K562 (cell line): ENCODE data around the gene TLCD1. TPM values are rescaled to one million over a fixed set of nuclear protein-coding genes. Genes with fewer than 3 reads are reported as not detected.

Source experiments
- CSDE1 ChIP-seq, 2 experiments: fragments of 450-650 bp; IDR thresholded peaks; 2 replicates each; pipeline ENCODE4 v1.6.1; 2016; ENCODE audit warnings: mild to moderate bottlenecking in 1 of 2
- FOXK1 ChIP-seq: sonication (generic); formaldehyde crosslinking; IDR thresholded peaks from 2 replicates; pipeline ENCODE4 v1.8.0; 2022; ENCODE audit warnings: missing genetic modification reagents, mild to moderate bottlenecking, borderline replicate concordance
- KDM4B ChIP-seq, 2 experiments: fragments of 450-650 bp in 1 of 2; sonication (generic) in 1 of 2; IDR thresholded peaks; 2 replicates each; pipeline ENCODE4 v1.6.1; 2016 to 2017; ENCODE audit warnings: borderline replicate concordance in 2 of 2, antibody characterized with exemption in 1 of 2, low read depth in 1 of 2, mild to moderate bottlenecking in 1 of 2
- MYNN ChIP-seq, 2 experiments: sonication (generic); formaldehyde crosslinking in 1 of 2; IDR thresholded peaks; 2 replicates each; pipeline versions ENCODE4 v1.5.0 to v1.6.1; 2016 to 2020; ENCODE audit warnings: antibody characterized with exemption in 1 of 2, missing genetic modification reagents in 1 of 2
- PML ChIP-seq: IDR thresholded peaks from 2 replicates; pipeline ENCODE4 v1.6.1; 2012; ENCODE audit warnings: low read length, inconsistent platforms
- RFX5 ChIP-seq: IDR thresholded peaks from 2 replicates; pipeline ENCODE4 v1.6.1; 2011; ENCODE audit warnings: low read depth, mild to moderate bottlenecking, improper control_type of control experiment, low read length
- TAF15 ChIP-seq: fragments of 200-400 bp; formaldehyde crosslinking; IDR thresholded peaks from 2 replicates; pipeline ENCODE4 v1.6.1; 2017; ENCODE audit warnings: mild to moderate bottlenecking, low read depth, low read length, moderate library complexity
- TAF9B ChIP-seq: fragments of 450-650 bp; IDR thresholded peaks from 2 replicates; pipeline ENCODE4 v1.6.1; 2018; ENCODE audit warnings: mild to moderate bottlenecking; ENCODE audit not compliant: partially characterized antibody
- TEAD4 ChIP-seq, 2 experiments: sonication (generic) in 1 of 2; formaldehyde crosslinking in 1 of 2; IDR thresholded peaks; 2 replicates each; pipeline versions ENCODE4 v1.6.1 to v1.8.0; 2012 to 2022; ENCODE audit warnings: borderline replicate concordance in 1 of 2, inconsistent platforms in 1 of 2, low read length in 1 of 2, mild to moderate bottlenecking in 1 of 2, missing genetic modification reagents in 1 of 2
- ZNF444 ChIP-seq: fragments of 250-450 bp; sonication (Bioruptor Pico); IDR thresholded peaks from 2 replicates; pipeline ENCODE4 v1.4.0; 2020; ENCODE audit warnings: mild to moderate bottlenecking, moderate library complexity
- ZNF589 ChIP-seq: fragments of 200-800 bp; sonication (Bioruptor generic); IDR thresholded peaks from 2 replicates; pipeline ENCODE4 v1.6.1; 2016; ENCODE audit warnings: low read depth, missing genetic modification characterization, missing compliant biosample characterization
- ZNF699 ChIP-seq: fragments of 250-450 bp; sonication (Bioruptor Pico); IDR thresholded peaks from 2 replicates; pipeline ENCODE4 v1.8.0; 2021; ENCODE audit warnings: mild to moderate bottlenecking, moderate library complexity; ENCODE audit not compliant: insufficient replicate concordance
- ZZZ3 ChIP-seq: fragments of 450-650 bp; IDR thresholded peaks from 2 replicates; pipeline ENCODE4 v1.6.1; 2016; ENCODE audit warnings: antibody characterized with exemption, mild to moderate bottlenecking, moderate library complexity
- polyA plus RNA-seq, 8 experiments: library from polyadenylated mRNA; depleted of rRNA in 4 of 8; stranded (reverse) in 5 of 8; unstranded in 3 of 8; fragments of >200 nt; fragmentation: Nextera tagmentation in 2 of 8; fragmentation: Illumina TruSeq in 1 of 8; extraction: Ambion mirVana in 2 of 8; extraction: Trizol in 1 of 8; gene quantifications; 2 replicates each; pipeline versions ENCODE4 v1.2.1 to v1.2.3, GENCODE V29; 2011 to 2014; ENCODE audit warnings: inconsistent platforms in 1 of 8, missing spikeins in 1 of 8
- total RNA-seq, 7 experiments: library from RNA; depleted of rRNA in 6 of 7; stranded (reverse); fragments of >200 nt in 6 of 7; fragmentation: Illumina TruSeq in 2 of 7; extraction: Trizol in 2 of 7; gene quantifications; 2 replicates each; pipeline versions ENCODE4 v1.2.1 to v1.2.3, GENCODE V29; 2011 to 2021; ENCODE audit warnings: low replicate concordance in 1 of 7
- TF ChIP-seq, protein P1 (sequence below): fragments of 450-650 bp; IDR thresholded peaks from 2 replicates; pipeline ENCODE4 v1.6.1; 2018; ENCODE audit not compliant: partially characterized antibody
- TF ChIP-seq, protein P2 (sequence below): fragments of 250-450 bp; sonication (Bioruptor Pico); IDR thresholded peaks from 2 replicates; pipeline ENCODE4 v1.8.0; 2022; ENCODE audit warnings: moderate library complexity, mild to moderate bottlenecking, inconsistent platforms
- TF ChIP-seq, protein P3 (sequence below), 2 experiments: fragments of 450-650 bp in 1 of 2; sonication (generic) in 1 of 2; formaldehyde crosslinking; conservative IDR thresholded peaks; 2 replicates each; pipeline versions ENCODE4 v1.4.0 to v1.8.1; 2020 to 2022; ENCODE audit warnings: mild to moderate bottlenecking in 1 of 2, missing genetic modification reagents in 1 of 2
- TF ChIP-seq, protein P4 (sequence below): fragments of 250-450 bp; sonication (Bioruptor Pico); IDR thresholded peaks from 2 replicates; pipeline ENCODE4 v1.5.0; 2020; ENCODE audit warnings: mild to moderate bottlenecking, borderline replicate concordance

TLCD1 gene
- total and polyA plus RNA-seq, 9 of the 15 experiments (the other 6 are each of a cell fraction or from before 2014, with no cell fraction given): 6.8 to 37.7 (median 21.7) TPM

DNA sequence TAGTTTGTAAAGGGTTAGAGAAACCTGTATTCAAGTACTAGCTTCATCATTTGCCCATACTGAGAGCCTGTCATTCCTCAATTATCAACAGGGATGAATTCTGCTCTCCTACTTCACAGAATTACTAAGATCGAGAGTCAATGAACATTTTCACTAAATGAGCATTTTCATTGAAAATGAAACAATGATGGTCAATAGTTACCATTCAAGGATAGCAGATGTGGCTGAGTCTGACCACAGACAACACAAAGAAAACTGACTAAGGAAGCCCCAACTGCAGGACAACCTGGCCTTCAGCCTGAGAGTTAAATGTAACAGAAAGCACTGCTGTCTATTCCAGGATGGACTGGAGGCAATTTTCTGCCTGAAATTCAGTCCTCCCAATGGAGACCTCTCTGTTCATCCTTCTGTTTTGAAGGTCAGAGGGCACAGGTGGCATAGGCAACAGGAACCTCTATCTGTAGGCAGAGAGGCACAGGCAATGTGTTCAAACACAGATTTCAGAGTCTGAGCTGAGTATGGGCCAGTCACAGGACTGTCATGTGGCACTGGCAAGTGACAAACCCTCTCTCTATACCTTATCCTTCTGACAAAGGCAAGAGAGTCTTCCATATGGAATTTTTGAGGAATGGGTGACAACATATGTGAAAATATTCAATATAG, 37.2 kb upstream of the TLCD1 start (continued):
- TF ChIP-seq, protein P1, sequence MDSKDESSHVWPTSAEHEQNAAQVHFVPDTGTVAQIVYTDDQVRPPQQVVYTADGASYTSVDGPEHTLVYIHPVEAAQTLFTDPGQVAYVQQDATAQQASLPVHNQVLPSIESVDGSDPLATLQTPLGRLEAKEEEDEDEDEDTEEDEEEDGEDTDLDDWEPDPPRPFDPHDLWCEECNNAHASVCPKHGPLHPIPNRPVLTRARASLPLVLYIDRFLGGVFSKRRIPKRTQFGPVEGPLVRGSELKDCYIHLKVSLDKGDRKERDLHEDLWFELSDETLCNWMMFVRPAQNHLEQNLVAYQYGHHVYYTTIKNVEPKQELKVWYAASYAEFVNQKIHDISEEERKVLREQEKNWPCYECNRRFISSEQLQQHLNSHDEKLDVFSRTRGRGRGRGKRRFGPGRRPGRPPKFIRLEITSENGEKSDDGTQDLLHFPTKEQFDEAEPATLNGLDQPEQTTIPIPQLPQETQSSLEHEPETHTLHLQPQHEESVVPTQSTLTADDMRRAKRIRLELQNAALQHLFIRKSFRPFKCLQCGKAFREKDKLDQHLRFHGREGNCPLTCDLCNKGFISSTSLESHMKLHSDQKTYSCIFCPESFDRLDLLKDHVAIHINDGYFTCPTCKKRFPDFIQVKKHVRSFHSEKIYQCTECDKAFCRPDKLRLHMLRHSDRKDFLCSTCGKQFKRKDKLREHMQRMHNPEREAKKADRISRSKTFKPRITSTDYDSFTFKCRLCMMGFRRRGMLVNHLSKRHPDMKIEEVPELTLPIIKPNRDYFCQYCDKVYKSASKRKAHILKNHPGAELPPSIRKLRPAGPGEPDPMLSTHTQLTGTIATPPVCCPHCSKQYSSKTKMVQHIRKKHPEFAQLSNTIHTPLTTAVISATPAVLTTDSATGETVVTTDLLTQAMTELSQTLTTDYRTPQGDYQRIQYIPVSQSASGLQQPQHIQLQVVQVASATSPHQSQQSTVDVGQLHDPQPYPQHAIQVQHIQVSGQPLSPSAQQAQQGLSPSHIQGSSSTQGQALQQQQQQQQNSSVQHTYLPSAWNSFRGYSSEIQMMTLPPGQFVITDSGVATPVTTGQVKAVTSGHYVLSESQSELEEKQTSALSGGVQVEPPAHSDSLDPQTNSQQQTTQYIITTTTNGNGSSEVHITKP: no peak
- TF ChIP-seq, protein P2, sequence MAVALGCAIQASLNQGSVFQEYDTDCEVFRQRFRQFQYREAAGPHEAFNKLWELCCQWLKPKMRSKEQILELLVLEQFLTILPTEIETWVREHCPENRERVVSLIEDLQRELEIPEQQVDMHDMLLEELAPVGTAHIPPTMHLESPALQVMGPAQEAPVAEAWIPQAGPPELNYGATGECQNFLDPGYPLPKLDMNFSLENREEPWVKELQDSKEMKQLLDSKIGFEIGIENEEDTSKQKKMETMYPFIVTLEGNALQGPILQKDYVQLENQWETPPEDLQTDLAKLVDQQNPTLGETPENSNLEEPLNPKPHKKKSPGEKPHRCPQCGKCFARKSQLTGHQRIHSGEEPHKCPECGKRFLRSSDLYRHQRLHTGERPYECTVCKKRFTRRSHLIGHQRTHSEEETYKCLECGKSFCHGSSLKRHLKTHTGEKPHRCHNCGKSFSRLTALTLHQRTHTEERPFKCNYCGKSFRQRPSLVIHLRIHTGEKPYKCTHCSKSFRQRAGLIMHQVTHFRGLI (CRISPR knock-in tag): no peak
- no peak for TF ChIP-seq ZNF699 (CRISPR knock-in tag)
- TF ChIP-seq, protein P3, sequence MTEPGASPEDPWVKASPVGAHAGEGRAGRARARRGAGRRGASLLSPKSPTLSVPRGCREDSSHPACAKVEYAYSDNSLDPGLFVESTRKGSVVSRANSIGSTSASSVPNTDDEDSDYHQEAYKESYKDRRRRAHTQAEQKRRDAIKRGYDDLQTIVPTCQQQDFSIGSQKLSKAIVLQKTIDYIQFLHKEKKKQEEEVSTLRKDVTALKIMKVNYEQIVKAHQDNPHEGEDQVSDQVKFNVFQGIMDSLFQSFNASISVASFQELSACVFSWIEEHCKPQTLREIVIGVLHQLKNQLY (CRISPR knock-in tag; conservative IDR thresholded peaks at IDR 0.05): peak in 1 of 2 experiments; percentile 77; a peak in 1 of 4 replicates
- TF ChIP-seq TAF15: no peak
- no peak for TF ChIP-seq MYNN (IDR thresholded peaks at IDR 0.05)
- no peak for TF ChIP-seq MYNN (CRISPR knock-in tag; IDR thresholded peaks at IDR 0.05)
- TF ChIP-seq TEAD4 (IDR thresholded peaks at IDR 0.05; ENCODE audit: low read length): no peak
- TF ChIP-seq TEAD4 (CRISPR knock-in tag; IDR thresholded peaks at IDR 0.05; ENCODE audit: borderline replicate concordance): no peak
- TF ChIP-seq CSDE1 (IDR thresholded peaks at IDR 0.05): no peak
- 0 out of 2 replicates have a peak, but pooled peaks have one; percentile 67 for TF ChIP-seq FOXK1 (CRISPR knock-in tag)
- no peak for TF ChIP-seq ZZZ3
- TF ChIP-seq, protein P4, sequence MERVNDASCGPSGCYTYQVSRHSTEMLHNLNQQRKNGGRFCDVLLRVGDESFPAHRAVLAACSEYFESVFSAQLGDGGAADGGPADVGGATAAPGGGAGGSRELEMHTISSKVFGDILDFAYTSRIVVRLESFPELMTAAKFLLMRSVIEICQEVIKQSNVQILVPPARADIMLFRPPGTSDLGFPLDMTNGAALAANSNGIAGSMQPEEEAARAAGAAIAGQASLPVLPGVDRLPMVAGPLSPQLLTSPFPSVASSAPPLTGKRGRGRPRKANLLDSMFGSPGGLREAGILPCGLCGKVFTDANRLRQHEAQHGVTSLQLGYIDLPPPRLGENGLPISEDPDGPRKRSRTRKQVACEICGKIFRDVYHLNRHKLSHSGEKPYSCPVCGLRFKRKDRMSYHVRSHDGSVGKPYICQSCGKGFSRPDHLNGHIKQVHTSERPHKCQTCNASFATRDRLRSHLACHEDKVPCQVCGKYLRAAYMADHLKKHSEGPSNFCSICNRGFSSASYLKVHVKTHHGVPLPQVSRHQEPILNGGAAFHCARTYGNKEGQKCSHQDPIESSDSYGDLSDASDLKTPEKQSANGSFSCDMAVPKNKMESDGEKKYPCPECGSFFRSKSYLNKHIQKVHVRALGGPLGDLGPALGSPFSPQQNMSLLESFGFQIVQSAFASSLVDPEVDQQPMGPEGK (CRISPR knock-in tag): no peak
- no peak for TF ChIP-seq ZNF444 (CRISPR knock-in tag)
- no peak for TF ChIP-seq PML
- TF ChIP-seq KDM4B (IDR thresholded peaks at IDR 0.05; ENCODE audit: borderline replicate concordance in 2 of 2, low read depth in 1 of 2): no peak
- no peak for TF ChIP-seq ZNF589 (CRISPR knock-in tag)
- no peak for TF ChIP-seq RFX5
- TF ChIP-seq TAF9B: no peak
